BE2C (cell line): ENCODE measurements around the gene SCRT2.
A peak's percentile ranks its signal among the peaks of the same experiment; 100 is the strongest.
"Not testable (repeated sequence)": the region's sequence is repeated elsewhere in the genome, so short reads cannot be mapped to it uniquely, and the experiment has no call there.

Experiments
- DNase-seq: peaks from one replicate; pipeline ENCODE4 v3.0.0-alpha.2; 2020
- H3K27me3 ChIP-seq: fragments of 250-450 bp; sonication (Bioruptor Pico); 2 replicates; pipeline ENCODE4 v1.5.1; 2020; ENCODE audit warnings: mild to moderate bottlenecking
- H3K36me3 ChIP-seq: fragments of 250-450 bp; sonication (Bioruptor Pico); 2 replicates; pipeline ENCODE4 v1.5.1; 2020; ENCODE audit warnings: mild to moderate bottlenecking
- H3K4me1 ChIP-seq: fragments of 250-450 bp; sonication (Bioruptor Pico); 2 replicates; pipeline ENCODE4 v1.5.1; 2020
- H3K4me3 ChIP-seq: 2 replicates; pipeline ENCODE4 v1.5.1; 2011; ENCODE audit warnings: low read depth, low read length
- H3K9me3 ChIP-seq: fragments of 250-450 bp; sonication (Bioruptor Pico); 2 replicates; pipeline ENCODE4 v1.5.1; 2020
- TF ChIP-seq, protein P1 (sequence below): IDR thresholded peaks from 2 replicates; pipeline ENCODE4 v1.5.1; 2012; ENCODE audit warnings: mild to moderate bottlenecking, low read depth, low read length

The SCRT2 gene

GRCh38 chr20:644692-645317, 30.8 kb downstream of the SCRT2 start:
- Histone ChIP-seq H3K9me3 (no peaks in the 10 kb centered on the region), H3K4me3 (no peak overlapping the region), H3K4me1 (no peaks in the 10 kb centered on the region), H3K36me3 (no peaks in the 10 kb centered on the region; the same call in 1 of the 2 replicates), H3K27me3 (no peaks in the 10 kb centered on the region)
- TF ChIP-seq, protein P1, sequence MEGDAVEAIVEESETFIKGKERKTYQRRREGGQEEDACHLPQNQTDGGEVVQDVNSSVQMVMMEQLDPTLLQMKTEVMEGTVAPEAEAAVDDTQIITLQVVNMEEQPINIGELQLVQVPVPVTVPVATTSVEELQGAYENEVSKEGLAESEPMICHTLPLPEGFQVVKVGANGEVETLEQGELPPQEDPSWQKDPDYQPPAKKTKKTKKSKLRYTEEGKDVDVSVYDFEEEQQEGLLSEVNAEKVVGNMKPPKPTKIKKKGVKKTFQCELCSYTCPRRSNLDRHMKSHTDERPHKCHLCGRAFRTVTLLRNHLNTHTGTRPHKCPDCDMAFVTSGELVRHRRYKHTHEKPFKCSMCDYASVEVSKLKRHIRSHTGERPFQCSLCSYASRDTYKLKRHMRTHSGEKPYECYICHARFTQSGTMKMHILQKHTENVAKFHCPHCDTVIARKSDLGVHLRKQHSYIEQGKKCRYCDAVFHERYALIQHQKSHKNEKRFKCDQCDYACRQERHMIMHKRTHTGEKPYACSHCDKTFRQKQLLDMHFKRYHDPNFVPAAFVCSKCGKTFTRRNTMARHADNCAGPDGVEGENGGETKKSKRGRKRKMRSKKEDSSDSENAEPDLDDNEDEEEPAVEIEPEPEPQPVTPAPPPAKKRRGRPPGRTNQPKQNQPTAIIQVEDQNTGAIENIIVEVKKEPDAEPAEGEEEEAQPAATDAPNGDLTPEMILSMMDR, result no peak
- no peak for DNase-seq

DNA sequence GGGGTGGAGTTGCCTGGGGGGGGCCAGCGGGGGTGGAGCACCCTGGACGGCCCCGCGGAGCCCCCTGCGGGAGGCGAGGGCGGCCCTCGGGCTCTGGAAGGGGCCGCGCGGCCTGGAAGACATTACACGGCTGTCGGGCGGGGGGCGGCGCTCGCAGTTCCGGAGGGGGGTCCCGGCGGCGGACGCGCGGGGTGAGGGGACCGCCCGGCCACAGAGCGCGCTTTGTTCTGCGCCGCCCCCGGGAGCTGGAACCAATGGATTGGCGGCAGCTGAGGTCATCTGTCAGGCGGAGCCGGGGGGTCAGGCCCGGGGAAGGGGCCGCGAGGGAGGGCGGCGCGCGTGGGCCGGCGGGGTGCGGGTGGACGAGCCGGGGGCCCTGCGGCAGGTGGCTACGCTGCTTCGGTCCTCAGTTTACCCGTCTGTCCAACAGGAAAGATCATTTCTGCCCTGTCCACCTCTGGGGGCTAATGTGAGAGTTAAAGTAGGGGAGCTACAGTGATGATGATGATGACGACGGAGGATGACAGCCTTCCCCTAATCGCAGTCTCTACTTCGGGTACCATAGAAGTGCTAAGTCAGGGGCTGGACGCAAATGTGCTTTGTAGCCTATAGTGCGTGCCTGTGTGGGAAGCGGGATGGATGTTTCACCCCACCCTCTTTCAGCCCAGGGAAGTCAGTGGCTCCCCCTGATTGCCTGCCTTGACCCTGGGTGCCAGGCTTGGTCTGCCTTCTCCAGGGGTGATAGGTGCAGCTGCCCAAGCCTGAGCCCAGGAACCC, 33.0 kb downstream of the SCRT2 start:
- H3K9me3 ChIP-seq, result no peaks in the 10 kb centered on the region
- TF ChIP-seq, protein P1, result no peak
- no peaks in the 10 kb centered on the region; the same call in 1 of the 2 replicates for H3K36me3 ChIP-seq
- H3K27me3 ChIP-seq, result no peaks in the 10 kb centered on the region
- H3K4me1 ChIP-seq, result no peaks in the 10 kb centered on the region
- no peak overlapping the region for H3K4me3 ChIP-seq
- DNase-seq, result peak; percentile 40

GRCh38 chr20:642013-642397, 33.6 kb downstream of the SCRT2 start:
- not testable (repeated sequence) for H3K36me3 ChIP-seq, H3K9me3 ChIP-seq, H3K4me3 ChIP-seq, H3K4me1 ChIP-seq, H3K27me3 ChIP-seq, DNase-seq

DNA sequence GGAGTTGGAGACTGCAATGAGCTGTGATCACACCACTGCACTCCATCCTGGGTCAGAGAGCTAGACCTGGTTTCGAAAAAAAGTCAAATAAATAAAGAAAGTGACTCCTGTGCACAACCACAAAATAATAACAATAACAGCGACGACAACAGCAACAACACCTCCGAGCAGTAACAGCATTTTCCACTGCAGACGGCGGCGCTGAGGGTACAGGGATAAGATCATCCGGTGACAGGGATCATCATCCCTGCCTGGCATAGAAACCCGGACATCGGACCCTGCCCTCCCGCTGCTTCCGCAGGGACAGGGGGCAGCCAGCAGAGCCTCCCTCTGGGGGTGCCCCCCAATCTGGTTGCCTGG, 34.1 kb downstream of the SCRT2 start:
- TF ChIP-seq, protein P1, result no peak
- DNase-seq, result peak; percentile 47
- H3K4me1 ChIP-seq, result no peaks in the 10 kb centered on the region

DNA sequence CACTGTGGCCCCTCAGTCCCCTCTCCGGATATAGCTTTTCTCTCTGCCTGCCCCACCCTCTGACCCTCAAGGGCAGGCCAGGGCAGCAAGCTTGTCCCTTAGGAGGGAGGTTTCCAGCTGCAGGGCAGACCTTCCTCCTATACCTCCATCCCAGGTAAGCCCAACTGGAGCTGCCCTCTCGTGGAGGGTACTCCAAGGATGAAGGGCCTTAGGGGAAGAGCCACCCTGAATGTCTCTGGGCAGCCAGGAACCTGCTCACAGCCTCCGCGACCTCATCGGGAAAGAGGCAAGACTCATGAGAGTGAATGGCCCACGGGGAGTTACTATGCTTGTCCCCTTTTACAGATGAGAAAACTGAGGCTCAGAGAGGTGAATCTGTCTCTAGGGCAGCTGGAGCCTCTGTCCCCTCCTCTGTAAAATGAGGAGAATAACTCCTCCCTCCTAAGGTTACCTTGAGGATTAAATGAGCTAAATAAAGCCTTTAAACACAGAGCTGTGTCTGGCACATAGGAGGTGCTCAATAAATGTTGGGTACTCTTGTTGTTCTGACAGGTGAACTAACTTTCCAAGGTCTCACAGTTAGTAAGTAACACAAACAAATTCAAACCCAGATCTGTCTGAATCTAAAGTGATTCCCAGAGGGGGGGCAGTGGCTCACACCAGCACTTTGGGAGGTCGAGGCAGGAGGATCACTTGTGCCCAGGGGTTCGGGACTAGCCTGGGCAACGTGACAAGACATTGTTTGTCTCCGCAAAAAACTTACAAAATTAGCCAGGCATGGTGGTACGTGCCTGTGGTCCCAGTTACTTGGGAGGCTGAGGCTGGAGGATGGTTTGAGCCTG, 34.7 kb downstream of the SCRT2 start:
- TF ChIP-seq, protein P1, result no peak
- no peak overlapping the region for H3K4me3 ChIP-seq
- no peak for DNase-seq

More for the DNA sequence above, 34.1 kb downstream of the SCRT2 start:
- H3K4me3 ChIP-seq, result no peak overlapping the region
- no peaks in the 10 kb centered on the region for H3K36me3 ChIP-seq
- H3K27me3 ChIP-seq, result no peaks in the 10 kb centered on the region
- H3K9me3 ChIP-seq, result no peaks in the 10 kb centered on the region

GRCh38 chr20:638579-638978, 37.0 kb downstream of the SCRT2 start:
- H3K4me1 ChIP-seq, result no peaks in the 10 kb centered on the region
- no peaks in the 10 kb centered on the region for H3K27me3 ChIP-seq
- TF ChIP-seq, protein P1, result no peak
- H3K36me3 ChIP-seq, result no peaks in the 10 kb centered on the region
- H3K9me3 ChIP-seq, result no peaks in the 10 kb centered on the region
- H3K4me3 ChIP-seq, result no peak overlapping the region
- DNase-seq, result no peak

More for the DNA sequence above, 34.7 kb downstream of the SCRT2 start:
- H3K9me3 ChIP-seq, result no peaks in the 10 kb centered on the region
- H3K36me3 ChIP-seq, result no peaks in the 10 kb centered on the region
- H3K4me1 ChIP-seq, result no peaks in the 10 kb centered on the region
- no peaks in the 10 kb centered on the region for H3K27me3 ChIP-seq
